K562 (cell line): ENCODE results near the gene CLSTN2. TPM values are rescaled to one million over a fixed set of nuclear protein-coding genes. Genes with fewer than 3 reads are reported as not detected.

Experiments
- ATAC-seq: fragments of 200-7000 bp; cut with Tn5 transposase; 3 replicates; pipeline ENCODE4 v1.9.1; 2020; ENCODE audit warnings: moderate library complexity
- BruUV-seq: library from RNA; stranded (reverse); fragments of 400-500 nt; replicated peaks from 2 replicates; lab custom pipeline; 2021; lab: Mats Ljungman, UMichigan
- CTCF ChIA-PET: fragments of 300-600 bp; formaldehyde crosslinking; extraction: SDS; loops from one replicate; lab custom pipeline; 2021; ENCODE audit warnings: low intra/inter-chr PET ratio; lab: Yijun Ruan, JAX
- POLR2A ChIA-PET: fragments of 300-600, 350-650 bp; sonication (Branson Sonifier 250); formaldehyde crosslinking; extraction: SDS; loops from one replicate; lab custom pipeline; 2021; ENCODE audit warnings: antibody characterized with exemption, inconsistent platforms; lab: Yijun Ruan, JAX
- DNase-seq, 4 experiments: peaks; one replicate each; pipeline versions ENCODE4 v3.0.0 to v3.0.0-alpha.2; 2011 to 2018; ENCODE audit warnings: low spot score in 3 of 4, mixed read lengths in 3 of 4; ENCODE audit errors: extremely low read depth in 1 of 4
- FAIRE-seq: peaks from 2 replicates; lab custom pipeline; 2011; peaks lifted over from hg19 to GRCh38; lab: Jason Lieb, UNC
- H2AFZ ChIP-seq: 2 replicates; pipeline ENCODE4 v1.6.0; 2011; ENCODE audit warnings: low read depth, low read length, control low read depth, inconsistent platforms
- H3K27ac ChIP-seq: fragments of 200-600 bp; 3 replicates; pipeline ENCODE4 v1.8.0; 2011; ENCODE audit warnings: low read depth, mild to moderate bottlenecking, control low read depth, inconsistent platforms, low read length, moderate library complexity, mixed read lengths; ENCODE audit errors: extremely low read depth
- H3K27me3 ChIP-seq, 2 experiments: fragments of 300-600 bp in 1 of 2; 2 replicates in 1 of 2; 3 replicates in 1 of 2; pipeline versions ENCODE4 v1.6.0 to v1.8.0; 2011; ENCODE audit warnings: inconsistent platforms in 2 of 2, low read length in 2 of 2, mild to moderate bottlenecking in 1 of 2, mixed read lengths in 1 of 2, moderate library complexity in 1 of 2; ENCODE audit not compliant: control insufficient read depth in 2 of 2, insufficient read depth in 2 of 2
- H3K36me3 ChIP-seq: fragments of 300-600 bp; 3 replicates; pipeline ENCODE4 v1.8.0; 2011; ENCODE audit warnings: mild to moderate bottlenecking, low read length, inconsistent platforms; ENCODE audit not compliant: control insufficient read depth, insufficient read depth
- H3K4me1 ChIP-seq, 2 experiments: fragments of 200-600 bp in 1 of 2; replicated peaks in 1 of 2; 2 replicates in 1 of 2; 3 replicates in 1 of 2; pipeline versions ENCODE4 v1.5.1 to v1.8.0; 2011; ENCODE audit warnings: inconsistent platforms in 2 of 2, low read length in 2 of 2, mild to moderate bottlenecking in 1 of 2, mixed read lengths in 1 of 2, moderate library complexity in 1 of 2; ENCODE audit not compliant: control insufficient read depth in 2 of 2, insufficient read depth in 2 of 2
- H3K4me2 ChIP-seq: 2 replicates; pipeline ENCODE4 v1.6.1; 2011; ENCODE audit warnings: low read length, control low read depth, inconsistent platforms, mixed read lengths; ENCODE audit not compliant: insufficient read depth
- H3K4me3 ChIP-seq: fragments of 200-600 bp; sonication (generic), shearing (Covaris generic); 2 replicates; pipeline ENCODE4 v1.5.1; 2016; ENCODE audit warnings: control low read depth, inconsistent platforms
- H3K79me2 ChIP-seq: fragments of 200-600 bp; 3 replicates; pipeline ENCODE4 v1.8.0; 2011; ENCODE audit warnings: low read length, inconsistent platforms; ENCODE audit not compliant: control insufficient read depth, insufficient read depth
- H3K9ac ChIP-seq, 2 experiments: 2 replicates each; pipeline versions ENCODE4 v1.6.0 to v1.6.1; 2011; ENCODE audit warnings: low read depth in 2 of 2, low read length in 2 of 2, control low read depth in 1 of 2, inconsistent platforms in 1 of 2, mild to moderate bottlenecking in 1 of 2, mixed read lengths in 1 of 2; ENCODE audit not compliant: insufficient read depth in 1 of 2
- H3K9me1 ChIP-seq: one replicate; pipeline ENCODE4 v1.6.0; 2011; ENCODE audit warnings: inconsistent platforms, mild to moderate bottlenecking, low read length, moderate library complexity; ENCODE audit not compliant: control insufficient read depth, insufficient read depth
- H3K9me3 ChIP-seq: replicated peaks from 2 replicates; pipeline ENCODE4 v1.5.1; 2011; ENCODE audit warnings: low read depth, low read length, inconsistent platforms; ENCODE audit not compliant: control insufficient read depth, insufficient read depth
- H4K20me1 ChIP-seq: replicated peaks from 2 replicates; pipeline ENCODE4 v1.6.1; 2011; ENCODE audit warnings: low read length, inconsistent platforms, mixed read lengths; ENCODE audit not compliant: control insufficient read depth, insufficient read depth
- C11orf30 ChIP-seq: fragments of 450-650 bp; IDR thresholded peaks from 2 replicates; pipeline ENCODE4 v1.6.1; 2016; ENCODE audit warnings: low read depth, mild to moderate bottlenecking
- COPS2 ChIP-seq: fragments of 450-650 bp; conservative IDR thresholded peaks from 2 replicates; pipeline ENCODE4 v1.6.1; 2016; ENCODE audit warnings: mild to moderate bottlenecking, moderate library complexity
- CREB3 ChIP-seq: fragments of 450-650 bp; conservative IDR thresholded peaks from 2 replicates; pipeline ENCODE4 v1.6.1; 2016; ENCODE audit warnings: missing genetic modification characterization, low read depth, mild to moderate bottlenecking, missing compliant biosample characterization, moderate library complexity
- E2F8 ChIP-seq: fragments of 450-650 bp; IDR thresholded peaks from 2 replicates; pipeline ENCODE4 v1.7.1; 2018; ENCODE audit warnings: mild to moderate bottlenecking, low read depth; ENCODE audit not compliant: partially characterized antibody
- MAFG ChIP-seq: fragments of 450-650 bp; conservative IDR thresholded peaks from 2 replicates; pipeline ENCODE4 v1.6.1; 2016; ENCODE audit warnings: missing genetic modification characterization, missing compliant biosample characterization
- MAFK ChIP-seq: IDR thresholded peaks from 2 replicates; pipeline ENCODE4 v1.6.1; 2011; ENCODE audit warnings: low read length, improper control_type of control experiment
- POLR2AphosphoS2 ChIP-seq: IDR thresholded peaks from 2 replicates; pipeline ENCODE4 v1.6.1; 2012; ENCODE audit warnings: low read length, improper control_type of control experiment
- PTRF ChIP-seq: fragments of 450-650 bp; IDR thresholded peaks from 2 replicates; pipeline ENCODE4 v1.6.1; 2016; ENCODE audit warnings: mild to moderate bottlenecking, missing genetic modification characterization, missing compliant biosample characterization
- SIN3B ChIP-seq: fragments of 450-650 bp; IDR thresholded peaks from 2 replicates; pipeline ENCODE4 v1.6.1; 2017; ENCODE audit warnings: low read depth, mild to moderate bottlenecking, moderate library complexity
- TAF7 ChIP-seq: fragments of 450-650 bp; IDR thresholded peaks from 2 replicates; pipeline ENCODE4 v1.6.1; 2016; ENCODE audit warnings: missing genetic modification characterization, missing compliant biosample characterization
- TRIM25 ChIP-seq: fragments of 450-650 bp; IDR thresholded peaks from 2 replicates; pipeline ENCODE4 v1.7.0; 2016; ENCODE audit warnings: borderline replicate concordance
- XRCC4 ChIP-seq: IDR thresholded peaks from one replicate; pipeline ENCODE4 v1.6.1; 2011; ENCODE audit not compliant: insufficient read depth, insufficient read length; ENCODE audit errors: extremely low read depth
- ZNF316 ChIP-seq: fragments of 450-650 bp; IDR thresholded peaks from 2 replicates; pipeline ENCODE4 v1.6.1; 2016
- ZNF398 ChIP-seq: fragments of 250-450 bp; sonication (Bioruptor Pico); IDR thresholded peaks from 2 replicates; pipeline ENCODE4 v1.8.0; 2021; ENCODE audit warnings: moderate library complexity, mild to moderate bottlenecking, inconsistent platforms
- ZNF695 ChIP-seq: fragments of 450-650 bp; formaldehyde crosslinking; IDR thresholded peaks from 2 replicates; pipeline ENCODE4 v1.4.0; 2020; ENCODE audit warnings: mild to moderate bottlenecking, moderate library complexity
- ZNF778 ChIP-seq: fragments of 450-650 bp; formaldehyde crosslinking; IDR thresholded peaks from 2 replicates; pipeline ENCODE4 v1.4.0; 2020; ENCODE audit warnings: mild to moderate bottlenecking, moderate library complexity
- WGBS: fragments of 100-300 bp; shearing (Covaris generic); methylation state at CpG from one replicate; pipeline ENCODE4 v1.1.6; 2016; ENCODE audit warnings: low coverage, mixed read lengths; ENCODE audit not compliant: insufficient coverage; ENCODE audit errors: missing lambda C conversion rate; 5-methylcytosine and 5-hydroxymethylcytosine counted together
- in situ Hi-C: fragments of 300-500 bp; cut with MboI; formaldehyde crosslinking; loops from 4 replicates; pipeline ENCODE4 v1.15.0; 2018; ENCODE audit warnings: inconsistent platforms, mixed read lengths
- intact Hi-C: fragments of 100-400 bp; cut with micrococcal nuclease; formaldehyde crosslinking; loops from 2 replicates; pipeline ENCODE4 v1.14.2; 2022
- polyA plus RNA-seq, 8 experiments: library from polyadenylated mRNA; depleted of rRNA in 4 of 8; stranded (reverse) in 5 of 8; unstranded in 3 of 8; fragments of >200 nt; fragmentation: Nextera tagmentation in 2 of 8; fragmentation: Illumina TruSeq in 1 of 8; extraction: Ambion mirVana in 2 of 8; extraction: Trizol in 1 of 8; gene quantifications; 2 replicates each; pipeline versions ENCODE4 v1.2.1 to v1.2.3, GENCODE V29; 2011 to 2014; ENCODE audit warnings: inconsistent platforms in 1 of 8, missing spikeins in 1 of 8
- total RNA-seq, 7 experiments: library from RNA; depleted of rRNA in 6 of 7; stranded (reverse); fragments of >200 nt in 6 of 7; fragmentation: Illumina TruSeq in 2 of 7; extraction: Trizol in 2 of 7; gene quantifications; 2 replicates each; pipeline versions ENCODE4 v1.2.1 to v1.2.3, GENCODE V29; 2011 to 2021; ENCODE audit warnings: low replicate concordance in 1 of 7

Gene CLSTN2
- total and polyA plus RNA-seq, 9 of the 15 experiments (the other 6 are each of a cell fraction or from before 2014, with no cell fraction given) = 0.02 to 0.04 (median 0.04) TPM; not detected in 6

GRCh38 chr3:140097874-140098635 is 163.1 kb downstream of the CLSTN2 start:
- Histone ChIP-seq H3K9ac (no peak overlapping the region), H3K4me3 (no peak overlapping the region), H3K9me1 (no peaks in the 10 kb centered on the region), H3K9me3 (no peaks in the 10 kb centered on the region), H3K36me3 (no peaks in the 10 kb centered on the region), H3K79me2 (no peaks in the 10 kb centered on the region), H3K4me1 (no peaks in the 10 kb centered on the region), H3K4me2 (no peak overlapping the region), H3K27me3 (no peaks in the 10 kb centered on the region), H4K20me1 (no peaks in the 10 kb centered on the region), H2AFZ (no peak overlapping the region), H3K27ac (no peak overlapping the region)
- DNase-seq = no peak
- CTCF ChIA-PET = no interaction called here
- no peak for ATAC-seq
- POLR2A ChIA-PET = interaction anchor here (0.7 kb wide), 1 partner anchor 21 kb away, joined by 3 read pairs; no protein-coding TSS in a partner anchor
- intact Hi-C loops (no loop called here), in situ Hi-C loops (no loop called here)
- FAIRE-seq = no peak
- WGBS = 0% methylated on average over 3 of the region's 3 CpGs
- BruUV-seq = no TSS peak
- TF ChIP-seq TAF7 (tag) (no peak), ZNF316 (peak; percentile 82), SIN3B (no peak), ZNF778 (CRISPR knock-in tag) (no peak), ZNF695 (CRISPR knock-in tag) (no peak), ZNF398 (no peak), E2F8 (no peak), MAFG (peak; percentile 63), MAFK (peak; percentile 34; the same call in 1 of the 2 replicates), C11orf30 (peak; percentile 62), PTRF (tag) (no peak), COPS2 (no peak), XRCC4 (no peak), POLR2AphosphoS2 (no peak), CREB3 (tag) (no peak), TRIM25 (no peak)
